IMR-90 (cell line): ENCODE data around the gene CNTN5. TPM values are rescaled to one million over a fixed set of nuclear protein-coding genes. Genes with fewer than 3 reads are reported as not detected.

Source experiments
- ATAC-seq: fragments of 200-7000 bp; cut with Tn5 transposase; 2 replicates; pipeline ENCODE4 v1.9.1; 2020; ENCODE audit warnings: low read depth, mild to moderate bottlenecking, moderate library complexity
- BruUV-seq: library from RNA; stranded (reverse); fragments of 400-500 nt; replicated peaks from 2 replicates; lab custom pipeline; 2021; lab: Mats Ljungman, UMichigan
- CTCF ChIA-PET: fragments of 300-600 bp; formaldehyde crosslinking; extraction: SDS; loops from one replicate; lab custom pipeline; 2021; ENCODE audit warnings: antibody characterized with exemption; lab: Yijun Ruan, JAX
- POLR2A ChIA-PET: fragments of 300-600 bp; sonication (Branson Sonifier 250); formaldehyde crosslinking; loops from one replicate; lab custom pipeline; 2022; ENCODE audit warnings: antibody characterized with exemption; ENCODE audit not compliant: unreplicated experiment; lab: Charles Lee
- DNase-seq: peaks from one replicate; pipeline ENCODE4 v3.0.0; 2013
- H2AFZ ChIP-seq: replicated peaks from 2 replicates; pipeline ENCODE3; 2013; ENCODE audit warnings: low read length, mild to moderate bottlenecking; ENCODE audit not compliant: poor library complexity
- H2AK5ac ChIP-seq: 2 replicates; pipeline ENCODE4 v1.6.1; 2013; ENCODE audit warnings: low read depth, low read length, inconsistent platforms
- H2AK9ac ChIP-seq: replicated peaks from 2 replicates; pipeline ENCODE3; 2013; ENCODE audit warnings: mild to moderate bottlenecking, low read depth, low read length, moderate library complexity; ENCODE audit not compliant: poor library complexity
- H2BK120ac ChIP-seq: 2 replicates; pipeline ENCODE4 v1.6.1; 2013; ENCODE audit warnings: low read depth, low read length, inconsistent platforms
- H2BK15ac ChIP-seq: 3 replicates; pipeline ENCODE4 v1.6.1; 2013; ENCODE audit warnings: low read depth, low read length, inconsistent platforms
- H2BK20ac ChIP-seq: 2 replicates; pipeline ENCODE4 v1.6.1; 2013; ENCODE audit warnings: low read depth, mild to moderate bottlenecking, inconsistent platforms, low read length, moderate library complexity
- H2BK5ac ChIP-seq: 2 replicates; pipeline ENCODE4 v1.6.1; 2013; ENCODE audit warnings: mild to moderate bottlenecking, low read depth, low read length, inconsistent platforms; ENCODE audit not compliant: poor library complexity, severe bottlenecking
- H3K14ac ChIP-seq: replicated peaks from 2 replicates; pipeline ENCODE4 v1.6.1; 2013; ENCODE audit warnings: low read depth, low read length, inconsistent platforms
- H3K18ac ChIP-seq: 2 replicates; pipeline ENCODE4 v1.6.1; 2013; ENCODE audit warnings: low read depth, low read length, control low read depth
- H3K23ac ChIP-seq: 2 replicates; pipeline ENCODE4 v1.6.1; 2013; ENCODE audit warnings: low read depth, low read length, inconsistent platforms
- H3K27ac ChIP-seq: 2 replicates; pipeline ENCODE4 v1.5.1; 2013; ENCODE audit warnings: mild to moderate bottlenecking, control low read depth, low read length; ENCODE audit not compliant: insufficient read depth
- H3K27me3 ChIP-seq: 2 replicates; pipeline ENCODE4 v1.6.1; 2013; ENCODE audit warnings: low read length; ENCODE audit not compliant: control insufficient read depth, insufficient read depth
- H3K36me3 ChIP-seq: 2 replicates; pipeline ENCODE4 v1.6.1; 2013; ENCODE audit warnings: low read length, mixed read lengths; ENCODE audit not compliant: control insufficient read depth, insufficient read depth
- H3K4ac ChIP-seq: 2 replicates; pipeline ENCODE4 v1.6.1; 2013; ENCODE audit warnings: low read depth, low read length, inconsistent platforms
- H3K4me1 ChIP-seq: 2 replicates; pipeline ENCODE4 v1.6.1; 2013; ENCODE audit warnings: low read length, mixed read lengths; ENCODE audit not compliant: control insufficient read depth, insufficient read depth
- H3K4me2 ChIP-seq: 2 replicates; pipeline ENCODE4 v1.6.1; 2013; ENCODE audit warnings: low read depth, mild to moderate bottlenecking, control low read depth, low read length, moderate library complexity
- H3K4me3 ChIP-seq: 2 replicates; pipeline ENCODE4 v1.5.1; 2013; ENCODE audit warnings: low read depth, mild to moderate bottlenecking, control low read depth, low read length, moderate library complexity; ENCODE audit not compliant: insufficient read depth
- H3K56ac ChIP-seq: 2 replicates; pipeline ENCODE4 v1.6.1; 2013; ENCODE audit warnings: low read length, inconsistent platforms; ENCODE audit not compliant: insufficient read depth; ENCODE audit errors: extremely low read depth
- H3K79me1 ChIP-seq, 2 experiments: 2 replicates each; pipeline ENCODE4 v1.6.1; 2013; ENCODE audit warnings: low read length in 2 of 2, inconsistent platforms in 1 of 2, low read depth in 1 of 2
- H3K9ac ChIP-seq: 2 replicates; pipeline ENCODE4 v1.6.1; 2013; ENCODE audit warnings: low read depth, low read length, control low read depth
- H3K9me1 ChIP-seq: 2 replicates; pipeline ENCODE4 v1.6.1; 2013; ENCODE audit warnings: low read length, inconsistent platforms; ENCODE audit not compliant: insufficient read depth
- H3K9me3 ChIP-seq: 2 replicates; pipeline ENCODE4 v1.6.1; 2013; ENCODE audit warnings: low read length; ENCODE audit not compliant: control insufficient read depth, insufficient read depth
- H4K20me1 ChIP-seq: 2 replicates; pipeline ENCODE4 v1.6.1; 2013; ENCODE audit warnings: low read length, inconsistent platforms; ENCODE audit not compliant: insufficient read depth
- H4K5ac ChIP-seq: 2 replicates; pipeline ENCODE4 v1.6.1; 2013; ENCODE audit warnings: mild to moderate bottlenecking, low read depth, low read length, control low read depth
- H4K8ac ChIP-seq, 2 experiments: 2 replicates each; pipeline ENCODE4 v1.6.1; 2013; ENCODE audit warnings: low read depth in 2 of 2, low read length in 2 of 2, control low read depth in 1 of 2, inconsistent platforms in 1 of 2
- H4K91ac ChIP-seq: 2 replicates; pipeline ENCODE4 v1.6.1; 2013; ENCODE audit warnings: low read depth, low read length, inconsistent platforms; ENCODE audit not compliant: insufficient read depth
- BHLHE40 ChIP-seq: fragments of 150-350 bp; IDR thresholded peaks from 2 replicates; pipeline ENCODE4 v1.6.1; 2016; ENCODE audit warnings: mild to moderate bottlenecking, low read depth, low read length
- CEBPB ChIP-seq: IDR thresholded peaks from 2 replicates; pipeline ENCODE4 v1.6.1; 2012; ENCODE audit warnings: low read depth, low read length, improper control_type of control experiment
- CHD1 ChIP-seq: IDR thresholded peaks from 2 replicates; pipeline ENCODE4 v1.6.1; 2012; ENCODE audit warnings: low read depth, low read length, improper control_type of control experiment
- CTCF ChIP-seq: conservative IDR thresholded peaks from 2 replicates; pipeline ENCODE4 v1.5.1; 2012; ENCODE audit warnings: mild to moderate bottlenecking, low read depth, low read length, improper control_type of control experiment
- ELK1 ChIP-seq: fragments of 150-350 bp; IDR thresholded peaks from 2 replicates; pipeline ENCODE4 v1.6.1; 2016; ENCODE audit warnings: low read depth, mild to moderate bottlenecking, low read length, moderate library complexity, borderline replicate concordance
- FOS ChIP-seq: fragments of 150-350 bp; IDR thresholded peaks from 2 replicates; pipeline ENCODE4 v1.6.1; 2016; ENCODE audit warnings: low read depth, low read length
- MAFK ChIP-seq: IDR thresholded peaks from 2 replicates; pipeline ENCODE4 v1.6.1; 2012; ENCODE audit warnings: low read depth, low read length, improper control_type of control experiment
- MAZ ChIP-seq: IDR thresholded peaks from 2 replicates; pipeline ENCODE4 v1.6.1; 2012; ENCODE audit warnings: low read depth, mild to moderate bottlenecking, low read length, improper control_type of control experiment, moderate library complexity, borderline replicate concordance
- MXI1 ChIP-seq: IDR thresholded peaks from 2 replicates; pipeline ENCODE4 v1.6.1; 2012; ENCODE audit warnings: low read depth, mild to moderate bottlenecking, low read length, moderate library complexity, borderline replicate concordance
- NFE2L2 ChIP-seq: fragments of 150-350 bp; IDR thresholded peaks from 2 replicates; pipeline ENCODE4 v1.6.1; 2016; ENCODE audit warnings: low read depth, mild to moderate bottlenecking, low read length
- POLR2A ChIP-seq: IDR thresholded peaks from 2 replicates; pipeline ENCODE4 v1.6.1; 2012; ENCODE audit warnings: mild to moderate bottlenecking, low read depth, low read length
- RCOR1 ChIP-seq: IDR thresholded peaks from 2 replicates; pipeline ENCODE4 v1.6.1; 2012; ENCODE audit warnings: mild to moderate bottlenecking, low read length, improper control_type of control experiment; ENCODE audit not compliant: insufficient replicate concordance
- RFX5 ChIP-seq: IDR thresholded peaks from 2 replicates; pipeline ENCODE4 v1.8.0; 2012; ENCODE audit warnings: low read depth, mild to moderate bottlenecking, low read length, moderate library complexity
- SMC3 ChIP-seq: fragments of 150-350 bp; IDR thresholded peaks from 2 replicates; pipeline ENCODE4 v1.6.1; 2016; ENCODE audit warnings: low read depth, mild to moderate bottlenecking, antibody characterized with exemption, low read length, moderate library complexity
- USF2 ChIP-seq: fragments of 150-350 bp; IDR thresholded peaks from 2 replicates; pipeline ENCODE4 v1.6.1; 2017; ENCODE audit warnings: mild to moderate bottlenecking, antibody characterized with exemption, low read length, low read depth
- WGBS, 2 experiments: methylation state at CpG; one replicate each; pipeline versions ENCODE4 v1.1.5 to v1.1.7; 2013; ENCODE audit warnings: missing lambda C conversion rate in 2 of 2; ENCODE audit not compliant: insufficient read length in 1 of 2; ENCODE audit errors: extremely low coverage in 2 of 2; 5-methylcytosine and 5-hydroxymethylcytosine counted together
- dilution Hi-C: fragments of 300-500 bp; cut with HindIII; formaldehyde crosslinking; loops from one replicate; pipeline ENCODE4 v1.14.3; 2018; ENCODE audit warnings: low sequenced_read_pairs; ENCODE audit not compliant: unreplicated experiment
- in situ Hi-C: fragments of 300-500 bp; cut with MboI; formaldehyde crosslinking; loops from 3 replicates; pipeline ENCODE4 v1.14.3; 2019; ENCODE audit warnings: low sequenced_read_pairs, inconsistent platforms, mixed read lengths
- intact Hi-C: fragments of 100-400 bp; cut with micrococcal nuclease; formaldehyde crosslinking; loops from 2 replicates; pipeline ENCODE4 v1.10.0; 2022
- polyA plus RNA-seq, 3 experiments: library from polyadenylated mRNA; depleted of rRNA; stranded (reverse); fragments of >200 nt; gene quantifications; 2 replicates each; pipeline ENCODE4 v1.2.3, GENCODE V29; 2012; ENCODE audit warnings: low replicate concordance in 1 of 3
- total RNA-seq: library from RNA; depleted of rRNA; stranded (reverse); fragments of >200 nt; gene quantifications from 2 replicates; pipeline ENCODE4 v1.2.3, GENCODE V29; 2012

The CNTN5 gene
- total and polyA plus RNA-seq, 2 of the 4 experiments (the other 2 are of a cell fraction), result not detected

GRCh38 chr11:99773646-99774045 is 752.9 kb downstream of the CNTN5 start:
- Histone ChIP-seq H3K27ac (no peak overlapping the region), H3K9ac (no peak overlapping the region), H2BK120ac (no peak overlapping the region)

More at GRCh38 chr11:99773646-99774045, 752.9 kb downstream of the CNTN5 start:
- ATAC-seq (peak; percentile 72), DNase-seq (peak; percentile 60)
- Histone ChIP-seq H3K4me3 (no peak overlapping the region), H3K9me3 (no peaks in the 10 kb centered on the region), H3K36me3 (no peaks in the 10 kb centered on the region), H4K5ac (no peak overlapping the region), H2AK9ac (no peak overlapping the region), H3K27me3 (no peaks in the 10 kb centered on the region), H3K9me1 (no peaks in the 10 kb centered on the region), H3K79me1 (no peaks in the 10 kb centered on the region), H3K23ac (no peak overlapping the region), H3K56ac (no peak overlapping the region), H3K4me2 (no peak overlapping the region), H3K18ac (no peak overlapping the region), H3K14ac (no peak overlapping the region), H2BK15ac (no peak overlapping the region), H2BK20ac (no peak overlapping the region), H4K20me1 (no peaks in the 10 kb centered on the region), H2AFZ (no peak overlapping the region), H3K4me1 (no peaks in the 10 kb centered on the region), H2AK5ac (no peak overlapping the region), H2BK5ac (no peak overlapping the region), H4K8ac (no peak overlapping the region), H4K91ac (no peak overlapping the region), H3K4ac (no peak overlapping the region)
- no peak for TF ChIP-seq USF2
- no peak for TF ChIP-seq ELK1
- TF ChIP-seq MAZ, result no peak
- no peak for TF ChIP-seq CEBPB
- TF ChIP-seq BHLHE40, result no peak
- no peak for TF ChIP-seq RCOR1
- TF ChIP-seq RFX5, result no peak
- no peak for TF ChIP-seq CHD1
- no peak for TF ChIP-seq MAFK
- no peak for TF ChIP-seq CTCF
- TF ChIP-seq FOS, result no peak
- TF ChIP-seq MXI1, result no peak
- TF ChIP-seq POLR2A, result no peak
- TF ChIP-seq NFE2L2, result no peak
- TF ChIP-seq SMC3, result no peak
- BruUV-seq, result no TSS peak
- in situ Hi-C loops (no loop called here), dilution Hi-C loops (no loop called here), intact Hi-C loops (no loop called here)
- ChIA-PET CTCF (no interaction called here), POLR2A (interaction anchor here (0.7 kb wide), 1 partner anchor 173 kb away, joined by 4 read pairs; no protein-coding TSS in a partner anchor)
- 0% methylated on average over 1 of the region's 5 CpGs; no CpG with 5 or more reads in 1 of the 2 experiments for WGBS, 2 experiments
